Measurements from ENCODE around the gene IDE. TPM values are rescaled to one million over a fixed set of nuclear protein-coding genes. Genes with fewer than 3 reads are reported as not detected.
"Not testable (repeated sequence)": the region's sequence is repeated elsewhere in the genome, so short reads cannot be mapped to it uniquely, and the experiment has no call there.

Gene IDE
- total RNA-seq, 3 donors from 2014 or later, result 36.6 to 48.7 (median 41.6) TPM

- Histone ChIP-seq H3K4me1 (ENCODE audit: low read depth) (no peaks in the 10 kb centered on the region), H3K36me3 (ENCODE audit: low read depth) (no peaks in the 10 kb centered on the region), H3K4me3 (no peak overlapping the region), H3K9me3 (no peaks in the 10 kb centered on the region)
- ATAC-seq, result no peak
- peak in 1 of 3 donors; percentile 25 for DNase-seq
- intact Hi-C loops (cut with DNase I, micrococcal nuclease), result no loop called here
- TF ChIP-seq CTCF (IDR thresholded peaks at IDR 0.05), result no peak
These were observed 166.4 kb downstream of the IDE start for GRCh38 chr10:92407305-92408016.

- DNase-seq (no peak), ATAC-seq (no peak)
- TF ChIP-seq CTCF (IDR thresholded peaks at IDR 0.05), result no peak
- intact Hi-C loops (cut with DNase I, micrococcal nuclease), result no loop called here
- Histone ChIP-seq H3K4me3 (no peak overlapping the region), H3K9me3 (no peaks in the 10 kb centered on the region), H3K36me3 (ENCODE audit: low read depth) (no peaks in the 10 kb centered on the region), H3K4me1 (ENCODE audit: low read depth) (no peaks in the 10 kb centered on the region)
These were observed 168.4 kb downstream of the IDE start for GRCh38 chr10:92405419-92405924.

GRCh38 chr10:92404612-92405418, 169.1 kb downstream of the IDE start:
- ATAC-seq (no peak), DNase-seq (no peak)
- H3K9me3 ChIP-seq, result no peaks in the 10 kb centered on the region
- intact Hi-C loops (cut with DNase I, micrococcal nuclease), result no loop called here
- TF ChIP-seq CTCF (IDR thresholded peaks at IDR 0.05), result no peak
- no peaks in the 10 kb centered on the region for H3K36me3 ChIP-seq (ENCODE audit: low read depth)
- no peaks in the 10 kb centered on the region for H3K4me1 ChIP-seq (ENCODE audit: low read depth)
- H3K4me3 ChIP-seq, result no peak overlapping the region

GRCh38 chr10:92402234-92402633, 171.7 kb downstream of the IDE start:
- ATAC-seq; H3K4me1 ChIP-seq (ENCODE audit: low read depth); intact Hi-C loops (cut with DNase I, micrococcal nuclease); H3K9me3 ChIP-seq; DNase-seq; H3K4me3 ChIP-seq; H3K36me3 ChIP-seq (ENCODE audit: low read depth): not testable (repeated sequence)

Other genes with a start within 250 kb of the IDE start
- gene KIF11, start 19.0 kb upstream of the IDE start, total RNA-seq, result 10 to 100 TPM in 1 of 3 donors, 1 to 10 TPM in 2; 1.7 to 14.6 (median 3.2) TPM
- 1 to 10 TPM; 3.5 to 8.8 (median 4.0) TPM for gene HHEX, start 115.9 kb upstream of the IDE start, total RNA-seq

All from mucosa of descending colon (tissue), 3 donors.